GM19328 (cell line): ENCODE data around the gene CFHR4.
"Not testable (repeated sequence)": the region's sequence is repeated elsewhere in the genome, so short reads cannot be mapped to it uniquely, and the experiment has no call there.

Experiments used
- ATAC-seq: cut with Tn5 transposase; IDR thresholded peaks from one replicate; pipeline ENCODE4 v1.9.1; 2021; ENCODE audit warnings: mild to moderate bottlenecking, moderate library complexity; ENCODE audit not compliant: unreplicated experiment

CFHR4 gene

DNA sequence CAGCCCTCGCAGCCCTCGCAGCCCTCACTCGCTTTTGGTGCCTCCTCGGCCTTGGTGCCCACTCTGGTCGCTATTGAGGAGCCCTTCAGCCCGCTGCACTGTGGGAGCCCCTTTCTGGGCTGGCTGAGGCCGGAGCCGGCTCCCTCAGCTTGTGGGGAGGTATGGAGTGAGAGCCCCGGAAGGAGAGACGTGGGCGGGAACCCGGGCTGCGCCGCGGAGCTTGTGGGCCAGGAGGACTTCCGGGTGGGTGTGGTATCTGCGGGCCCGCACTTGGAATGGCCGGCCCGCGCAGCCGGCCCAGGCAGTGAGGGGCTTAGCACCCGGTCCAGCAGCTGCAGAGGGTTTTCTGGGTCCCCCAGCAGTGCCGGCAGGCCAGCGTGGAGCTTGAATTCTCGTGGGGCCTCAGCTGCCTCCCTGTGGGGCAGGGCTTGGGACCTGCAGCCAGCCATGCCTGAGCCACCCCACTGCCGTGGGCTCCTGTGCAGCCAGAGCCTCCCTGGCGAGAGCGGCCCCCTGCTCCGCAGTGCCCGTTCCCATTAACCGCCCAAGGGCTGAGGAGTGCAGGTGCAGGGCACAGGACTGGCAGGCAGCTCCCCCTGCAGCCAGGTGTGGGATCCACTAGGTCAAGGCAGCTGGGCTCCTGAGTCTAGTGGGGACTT, 45.8 kb downstream of the CFHR4 start:
- no peak for ATAC-seq

DNA sequence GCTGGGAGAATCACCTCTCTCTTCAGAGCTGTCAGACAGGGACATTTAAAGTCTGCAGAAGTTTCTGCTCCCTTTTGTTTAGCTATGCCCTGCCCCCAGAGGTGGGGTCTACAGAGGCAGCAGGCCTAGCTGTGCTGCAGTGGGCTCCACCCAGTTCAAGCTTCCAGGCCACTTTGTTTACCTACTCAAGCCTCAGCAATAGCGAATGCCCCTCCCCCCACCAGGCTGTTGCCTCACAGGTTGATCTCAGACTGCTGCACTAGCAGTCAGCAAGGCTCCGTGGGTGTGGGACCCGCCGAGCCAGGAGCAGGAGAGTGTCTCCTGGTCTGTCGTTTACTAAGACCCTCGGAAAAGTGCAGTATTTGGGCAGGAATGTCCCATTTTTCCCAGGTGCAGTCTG, 53.6 kb downstream of the CFHR4 start:
- ATAC-seq = not testable (repeated sequence)

- ATAC-seq = not testable (repeated sequence)
Measured at GRCh38 chr1:196943568-196943967, 55.7 kb downstream of the CFHR4 start, which contains the start of gene CFHR2. Gene CFHR2 (plus strand): TSS chr1:196943738. CDS start chr1:196943881, 143 bp downstream.

- ATAC-seq = peak; percentile 91
Measured at GRCh38 chr1:196951711-196952394, 64.0 kb downstream of the CFHR4 start.

- no peak for ATAC-seq
Measured at GRCh38 chr1:196954778-196955177, 66.9 kb downstream of the CFHR4 start.

GRCh38 chr1:196955926-196956325, 68.1 kb downstream of the CFHR4 start:
- no peak for ATAC-seq

DNA sequence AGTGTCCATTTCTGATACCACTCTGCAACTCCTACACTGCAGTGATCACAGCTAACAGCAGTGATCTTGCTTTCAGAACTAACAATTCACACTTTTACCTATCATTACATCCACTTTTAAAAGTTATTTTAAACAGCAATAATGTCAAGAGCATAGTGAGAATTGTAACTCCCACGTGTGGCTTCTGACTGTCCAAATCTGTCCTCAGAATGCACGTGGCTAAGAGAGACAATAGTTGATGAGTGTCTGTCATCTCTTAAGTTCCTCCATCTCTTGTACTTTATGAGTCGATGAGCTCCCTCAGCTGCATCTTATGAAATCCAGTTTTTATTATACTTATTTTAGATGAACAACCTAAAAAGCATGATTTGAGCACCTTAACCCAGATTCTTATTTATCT, 73.0 kb downstream of the CFHR4 start:
- ATAC-seq = peak; percentile 91
